HepG2 (cell line): ENCODE measurements around the gene CUL2. TPM values are rescaled to one million over a fixed set of nuclear protein-coding genes. Genes with fewer than 3 reads are reported as not detected.

Experiments used
- ATAC-seq: fragments of 200-7000 bp; cut with Tn5 transposase; 3 replicates; pipeline ENCODE4 v1.9.1; 2020; ENCODE audit warnings: mild to moderate bottlenecking, moderate library complexity
- BruUV-seq: library from RNA; stranded (reverse); fragments of 400-500 nt; replicated peaks from 2 replicates; lab custom pipeline; 2021; lab: Mats Ljungman, UMichigan
- CTCF ChIA-PET: fragments of 300-600 bp; formaldehyde crosslinking; extraction: SDS; loops from one replicate; lab custom pipeline; 2021; ENCODE audit warnings: low total read pairs, inconsistent platforms, low intra/inter-chr PET ratio; lab: Yijun Ruan, JAX
- POLR2A ChIA-PET: fragments of 350-600 bp; sonication (Branson Sonifier 250); formaldehyde crosslinking; loops from one replicate; lab custom pipeline; 2020; ENCODE audit warnings: antibody characterized with exemption, inconsistent platforms; lab: Yijun Ruan, JAX
- DNase-seq: peaks from one replicate; pipeline ENCODE4 v3.0.0-alpha.2; 2015; ENCODE audit warnings: low spot score
- FAIRE-seq: peaks from 3 replicates; lab custom pipeline; 2011; peaks lifted over from hg19 to GRCh38; lab: Jason Lieb, UNC
- H2AFZ ChIP-seq: one replicate; pipeline ENCODE4 v1.6.1; 2011; ENCODE audit warnings: low read length, inconsistent platforms
- H3K27ac ChIP-seq: fragments of 300-600 bp; 3 replicates; pipeline ENCODE4 v1.8.0; 2011; ENCODE audit warnings: mixed run types, mild to moderate bottlenecking, mixed read lengths, low read length, inconsistent platforms; ENCODE audit not compliant: insufficient read depth; ENCODE audit errors: extremely low read length
- H3K27me3 ChIP-seq, 2 experiments: fragments of 200-600 bp in 1 of 2; 2 replicates in 1 of 2; 3 replicates in 1 of 2; pipeline versions ENCODE4 v1.6.0 to v1.8.0; 2011; ENCODE audit warnings: low read length in 2 of 2, mild to moderate bottlenecking in 2 of 2, moderate library complexity in 2 of 2, inconsistent platforms in 1 of 2; ENCODE audit not compliant: insufficient read depth in 2 of 2, control insufficient read depth in 1 of 2
- H3K36me3 ChIP-seq, 2 experiments: fragments of 200-600 bp in 1 of 2; replicated peaks in 1 of 2; 2 replicates in 1 of 2; 3 replicates in 1 of 2; pipeline versions ENCODE4 v1.5.1 to v1.8.0; 2011; ENCODE audit warnings: low read length in 2 of 2, inconsistent platforms in 1 of 2; ENCODE audit not compliant: insufficient read depth in 2 of 2, control insufficient read depth in 1 of 2
- H3K4me1 ChIP-seq: 2 replicates; pipeline ENCODE4 v1.5.1; 2012; ENCODE audit warnings: low read length, inconsistent platforms; ENCODE audit not compliant: insufficient read depth
- H3K4me2 ChIP-seq: 2 replicates; pipeline ENCODE4 v1.6.0; 2011; ENCODE audit warnings: low read depth, low read length, inconsistent platforms
- H3K4me3 ChIP-seq, 3 experiments: fragments of 200-600 bp in 1 of 3; sonication (generic), shearing (Covaris generic) in 1 of 3; replicated peaks in 1 of 3; 2 replicates each; pipeline ENCODE4 v1.5.1; 2011 to 2016; ENCODE audit warnings: low read length in 3 of 3, inconsistent platforms in 2 of 3, low read depth in 2 of 3, mild to moderate bottlenecking in 2 of 3, control low read depth in 1 of 3, mixed read lengths in 1 of 3; ENCODE audit not compliant: insufficient read depth in 1 of 3
- H3K79me2 ChIP-seq: one replicate; pipeline ENCODE4 v1.6.1; 2011; ENCODE audit warnings: low read length, inconsistent platforms; ENCODE audit not compliant: insufficient read depth
- H3K9ac ChIP-seq: 2 replicates; pipeline ENCODE4 v1.6.0; 2011; ENCODE audit warnings: mild to moderate bottlenecking, low read depth, low read length, inconsistent platforms; ENCODE audit not compliant: insufficient read depth
- H3K9me3 ChIP-seq: 2 replicates; pipeline ENCODE4 v1.5.1; 2012; ENCODE audit warnings: mild to moderate bottlenecking, low read length
- H4K20me1 ChIP-seq: 2 replicates; pipeline ENCODE4 v1.6.0; 2011; ENCODE audit warnings: inconsistent platforms, mild to moderate bottlenecking, low read length, moderate library complexity; ENCODE audit not compliant: insufficient read depth
- ARNTL ChIP-seq: sonication (generic); formaldehyde crosslinking; IDR thresholded peaks from 2 replicates; pipeline ENCODE4 v1.4.0; 2020; ENCODE audit warnings: mild to moderate bottlenecking, missing genetic modification reagents
- BHLHE40 ChIP-seq: IDR thresholded peaks from 2 replicates; pipeline ENCODE4 v1.6.1; 2011; ENCODE audit warnings: low read length, improper control_type of control experiment
- CREBL2 ChIP-seq: sonication (generic); formaldehyde crosslinking; IDR thresholded peaks from 2 replicates; pipeline ENCODE4 v1.8.1; 2023; ENCODE audit warnings: missing genetic modification reagents, mild to moderate bottlenecking, borderline replicate concordance
- FOXP4 ChIP-seq: sonication (generic); formaldehyde crosslinking; IDR thresholded peaks from 2 replicates; pipeline ENCODE4 v1.4.0; 2020; ENCODE audit warnings: missing genetic modification reagents
- GFI1 ChIP-seq: sonication (generic); formaldehyde crosslinking; IDR thresholded peaks from 2 replicates; pipeline ENCODE4 v1.5.0; 2020; ENCODE audit warnings: missing genetic modification reagents, mild to moderate bottlenecking, borderline replicate concordance
- SRF ChIP-seq: IDR thresholded peaks from 2 replicates; pipeline ENCODE4 v1.6.1; 2011; ENCODE audit warnings: mild to moderate bottlenecking, low read depth, low read length, moderate library complexity
- ZIK1 ChIP-seq: sonication (generic); formaldehyde crosslinking; IDR thresholded peaks from 2 replicates; pipeline ENCODE4 v1.5.0; 2020; ENCODE audit warnings: mild to moderate bottlenecking, low read depth, missing genetic modification reagents, borderline replicate concordance
- ZNF605 ChIP-seq: sonication (generic); formaldehyde crosslinking; IDR thresholded peaks from 2 replicates; pipeline ENCODE4 v1.8.0; 2022; ENCODE audit warnings: mild to moderate bottlenecking, missing genetic modification reagents
- ZNF770 ChIP-seq: sonication (generic); formaldehyde crosslinking; IDR thresholded peaks from 2 replicates; pipeline ENCODE4 v1.5.0; 2020; ENCODE audit warnings: mild to moderate bottlenecking, missing genetic modification reagents
- WGBS: methylation state at CpG from one replicate; pipeline ENCODE4 v1.1.6; 2017; ENCODE audit warnings: low lambda C conversion rate; 5-methylcytosine and 5-hydroxymethylcytosine counted together
- in situ Hi-C: cut with HindIII; loops from 2 replicates; pipeline ENCODE4 v1.10.0; 2017; ENCODE audit warnings: low pct_unique_long_range_greater_than_20kb; ENCODE audit not compliant: extremely low pct_ligation_motif_present
- intact Hi-C: fragments of 100-400 bp; cut with micrococcal nuclease; formaldehyde crosslinking; loops from one replicate; pipeline ENCODE4 v1.10.0; 2022; ENCODE audit not compliant: unreplicated experiment
- polyA plus RNA-seq, 8 experiments: library from polyadenylated mRNA; depleted of rRNA in 3 of 8; stranded (reverse) in 7 of 8; unstranded in 1 of 8; fragments of >200 nt; fragmentation: Illumina TruSeq in 4 of 8; extraction: Trizol in 4 of 8; gene quantifications; 2 replicates each; pipeline versions ENCODE4 v1.2.1 to v1.2.3, GENCODE V29; 2011 to 2016; ENCODE audit warnings: low read depth in 4 of 8, missing spikeins in 1 of 8, mixed read lengths in 1 of 8; ENCODE audit not compliant: insufficient read depth in 1 of 8
- total RNA-seq, 5 experiments: library from RNA; depleted of rRNA; stranded (reverse); fragments of >200 nt; fragmentation: Illumina TruSeq; extraction: Trizol; gene quantifications; 2 replicates each; pipeline ENCODE4 v1.2.3, GENCODE V29; 2016; ENCODE audit warnings: low read depth in 1 of 5

Gene CUL2
- total and polyA plus RNA-seq, 2 of the 13 experiments (the other 11 are each of a cell fraction or from before 2014, with no cell fraction given) = 9.6 to 33.1 TPM

GRCh38 chr10:35096312-35096711 lies 6.2 kb upstream of the CUL2 start:
- no peak for TF ChIP-seq ARNTL (CRISPR knock-in tag)
- no peak for TF ChIP-seq ZIK1 (CRISPR knock-in tag)
- no peak for TF ChIP-seq SRF
- TF ChIP-seq BHLHE40 = no peak
- TF ChIP-seq FOXP4 (CRISPR knock-in tag) = peak; percentile 31; the same call in 1 of the 2 replicates
- peak; percentile 97 for TF ChIP-seq ZNF770 (CRISPR knock-in tag)
- 0 out of 2 replicates have a peak, but pooled peaks have one; percentile 34 for TF ChIP-seq GFI1 (CRISPR knock-in tag)
- no peak for TF ChIP-seq CREBL2 (CRISPR knock-in tag)
- TF ChIP-seq ZNF605 (CRISPR knock-in tag) = no peak
- WGBS = 2% methylated on average over 2 of the region's 2 CpGs
- Histone ChIP-seq H2AFZ (no peak overlapping the region), H4K20me1 (no peaks in the 10 kb centered on the region), H3K9ac (no peak overlapping the region), H3K27ac (no peak overlapping the region), H3K79me2 (no peaks in the 10 kb centered on the region), H3K27me3 (no peaks in the 10 kb centered on the region), H3K4me1 (peaks cover 26% of the 10 kb centered on the region), H3K4me3 (no peak overlapping the region), H3K4me2 (no peak overlapping the region), H3K36me3 (no peaks in the 10 kb centered on the region), H3K9me3 (peaks cover 5% of the 10 kb centered on the region)
- FAIRE-seq (peak; percentile 4), ATAC-seq (peak; percentile 52; the same call in 2 of the 3 replicates), DNase-seq (no peak)
- ChIA-PET CTCF (no interaction called here), POLR2A (interaction anchor here (1.7 kb wide), 1 partner anchor 30 kb away, joined by 5 read pairs; the partner anchor contains the start of gene CREM)
- intact Hi-C loops = no loop called here
- BruUV-seq = no TSS peak
- in situ Hi-C loops = no loop called here
